GM19328 (cell line): ENCODE results near the gene CD300C.
"Not testable (repeated sequence)": the region's sequence is repeated elsewhere in the genome, so short reads cannot be mapped to it uniquely, and the experiment has no call there.

Experiments
- ATAC-seq: cut with Tn5 transposase; IDR thresholded peaks from one replicate; pipeline ENCODE4 v1.9.1; 2021; ENCODE audit warnings: mild to moderate bottlenecking, moderate library complexity; ENCODE audit not compliant: unreplicated experiment

The CD300C gene

GRCh38 chr17:74545843-74546230 is at the start of gene CD300C:
CD300C (minus strand) TSS chr17:74546115; CDS start chr17:74545782, 333 bp downstream.
- no peak for ATAC-seq

GRCh38 chr17:74595037-74595750 is 49.3 kb upstream of the CD300C start:
- no peak for ATAC-seq

GRCh38 chr17:74592087-74592990 is 46.4 kb upstream of the CD300C start, which contains the start of gene CD300LD:
CD300LD (minus strand) TSS chr17:74592283; CDS start chr17:74592202, 81 bp downstream.
- no peak for ATAC-seq

GRCh38 chr17:74591503-74591902 is 45.6 kb upstream of the CD300C start:
- no peak for ATAC-seq

- ATAC-seq, result no peak
These were observed 39.8 kb upstream of the CD300C start for GRCh38 chr17:74585711-74586110.

- no peak for ATAC-seq
These were observed 38.6 kb upstream of the CD300C start for GRCh38 chr17:74584292-74585060.

- no peak for ATAC-seq
These were observed 36.7 kb upstream of the CD300C start for GRCh38 chr17:74582633-74583032.

GRCh38 chr17:74579900-74580299 is 34.0 kb upstream of the CD300C start:
- no peak for ATAC-seq

GRCh38 chr17:74578979-74579378 is 33.1 kb upstream of the CD300C start:
- no peak for ATAC-seq

GRCh38 chr17:74574489-74575142 is 28.7 kb upstream of the CD300C start:
- ATAC-seq, result no peak

GRCh38 chr17:74573635-74574034 is 27.7 kb upstream of the CD300C start:
- ATAC-seq, result not testable (repeated sequence)

GRCh38 chr17:74573169-74573568 is 27.3 kb upstream of the CD300C start:
- ATAC-seq, result no peak

- no peak for ATAC-seq
These were observed 25.8 kb upstream of the CD300C start for GRCh38 chr17:74571621-74572270.

- ATAC-seq, result no peak
These were observed 23.4 kb upstream of the CD300C start for GRCh38 chr17:74569020-74570003.

GRCh38 chr17:74568106-74568873 is 22.4 kb upstream of the CD300C start:
- no peak for ATAC-seq

- ATAC-seq, result no peak
These were observed 21.5 kb upstream of the CD300C start, which contains the start of gene CD300H for GRCh38 chr17:74567397-74567796. CD300H (minus strand) TSS chr17:74567509.

- no peak for ATAC-seq
These were observed 20.3 kb upstream of the CD300C start for GRCh38 chr17:74566132-74566753.

GRCh38 chr17:74565126-74565525 is 19.2 kb upstream of the CD300C start:
- ATAC-seq, result no peak
